K562 (cell line): Measurements from ENCODE around the gene HS2ST1. TPM values are rescaled to one million over a fixed set of nuclear protein-coding genes. Genes with fewer than 3 reads are reported as not detected.

Experiments
- ATAC-seq: fragments of 200-7000 bp; cut with Tn5 transposase; 3 replicates; pipeline ENCODE4 v1.9.1; 2020; ENCODE audit warnings: moderate library complexity
- BruUV-seq: library from RNA; stranded (reverse); fragments of 400-500 nt; replicated peaks from 2 replicates; lab custom pipeline; 2021; lab: Mats Ljungman, UMichigan
- CTCF ChIA-PET: fragments of 300-600 bp; formaldehyde crosslinking; extraction: SDS; loops from one replicate; lab custom pipeline; 2021; ENCODE audit warnings: low intra/inter-chr PET ratio; lab: Yijun Ruan, JAX
- POLR2A ChIA-PET: fragments of 300-600, 350-650 bp; sonication (Branson Sonifier 250); formaldehyde crosslinking; extraction: SDS; loops from one replicate; lab custom pipeline; 2021; ENCODE audit warnings: antibody characterized with exemption, inconsistent platforms; lab: Yijun Ruan, JAX
- DNase-seq, 4 experiments: peaks; one replicate each; pipeline versions ENCODE4 v3.0.0 to v3.0.0-alpha.2; 2011 to 2018; ENCODE audit warnings: low spot score in 3 of 4, mixed read lengths in 3 of 4; ENCODE audit errors: extremely low read depth in 1 of 4
- FAIRE-seq: peaks from 2 replicates; lab custom pipeline; 2011; peaks lifted over from hg19 to GRCh38; lab: Jason Lieb, UNC
- H2AFZ ChIP-seq: 2 replicates; pipeline ENCODE4 v1.6.0; 2011; ENCODE audit warnings: low read depth, low read length, control low read depth, inconsistent platforms
- H3K27ac ChIP-seq: fragments of 200-600 bp; 3 replicates; pipeline ENCODE4 v1.8.0; 2011; ENCODE audit warnings: low read depth, mild to moderate bottlenecking, control low read depth, inconsistent platforms, low read length, moderate library complexity, mixed read lengths; ENCODE audit errors: extremely low read depth
- H3K27me3 ChIP-seq, 2 experiments: fragments of 300-600 bp in 1 of 2; 2 replicates in 1 of 2; 3 replicates in 1 of 2; pipeline versions ENCODE4 v1.6.0 to v1.8.0; 2011; ENCODE audit warnings: inconsistent platforms in 2 of 2, low read length in 2 of 2, mild to moderate bottlenecking in 1 of 2, mixed read lengths in 1 of 2, moderate library complexity in 1 of 2; ENCODE audit not compliant: control insufficient read depth in 2 of 2, insufficient read depth in 2 of 2
- H3K36me3 ChIP-seq: fragments of 300-600 bp; 3 replicates; pipeline ENCODE4 v1.8.0; 2011; ENCODE audit warnings: mild to moderate bottlenecking, low read length, inconsistent platforms; ENCODE audit not compliant: control insufficient read depth, insufficient read depth
- H3K4me1 ChIP-seq, 2 experiments: fragments of 200-600 bp in 1 of 2; replicated peaks in 1 of 2; 2 replicates in 1 of 2; 3 replicates in 1 of 2; pipeline versions ENCODE4 v1.5.1 to v1.8.0; 2011; ENCODE audit warnings: inconsistent platforms in 2 of 2, low read length in 2 of 2, mild to moderate bottlenecking in 1 of 2, mixed read lengths in 1 of 2, moderate library complexity in 1 of 2; ENCODE audit not compliant: control insufficient read depth in 2 of 2, insufficient read depth in 2 of 2
- H3K4me2 ChIP-seq: 2 replicates; pipeline ENCODE4 v1.6.1; 2011; ENCODE audit warnings: low read length, control low read depth, inconsistent platforms, mixed read lengths; ENCODE audit not compliant: insufficient read depth
- H3K4me3 ChIP-seq: fragments of 200-600 bp; sonication (generic), shearing (Covaris generic); 2 replicates; pipeline ENCODE4 v1.5.1; 2016; ENCODE audit warnings: control low read depth, inconsistent platforms
- H3K79me2 ChIP-seq: fragments of 200-600 bp; 3 replicates; pipeline ENCODE4 v1.8.0; 2011; ENCODE audit warnings: low read length, inconsistent platforms; ENCODE audit not compliant: control insufficient read depth, insufficient read depth
- H3K9ac ChIP-seq, 2 experiments: 2 replicates each; pipeline versions ENCODE4 v1.6.0 to v1.6.1; 2011; ENCODE audit warnings: low read depth in 2 of 2, low read length in 2 of 2, control low read depth in 1 of 2, inconsistent platforms in 1 of 2, mild to moderate bottlenecking in 1 of 2, mixed read lengths in 1 of 2; ENCODE audit not compliant: insufficient read depth in 1 of 2
- H3K9me1 ChIP-seq: one replicate; pipeline ENCODE4 v1.6.0; 2011; ENCODE audit warnings: inconsistent platforms, mild to moderate bottlenecking, low read length, moderate library complexity; ENCODE audit not compliant: control insufficient read depth, insufficient read depth
- H3K9me3 ChIP-seq: replicated peaks from 2 replicates; pipeline ENCODE4 v1.5.1; 2011; ENCODE audit warnings: low read depth, low read length, inconsistent platforms; ENCODE audit not compliant: control insufficient read depth, insufficient read depth
- H4K20me1 ChIP-seq: replicated peaks from 2 replicates; pipeline ENCODE4 v1.6.1; 2011; ENCODE audit warnings: low read length, inconsistent platforms, mixed read lengths; ENCODE audit not compliant: control insufficient read depth, insufficient read depth
- ATF1 ChIP-seq, 2 experiments: fragments of 450-650 bp in 1 of 2; IDR thresholded peaks; 2 replicates each; pipeline ENCODE4 v1.6.1; 2016; ENCODE audit warnings: missing compliant biosample characterization in 1 of 2, missing genetic modification characterization in 1 of 2
- SAFB ChIP-seq: fragments of 200-400 bp; formaldehyde crosslinking; IDR thresholded peaks from 2 replicates; pipeline ENCODE4 v1.6.1; 2017; ENCODE audit warnings: low read depth, low read length, borderline replicate concordance
- SMARCA4 ChIP-seq: fragments of 450-650 bp; IDR thresholded peaks from 2 replicates; pipeline ENCODE4 v1.6.1; 2016
- ZC3H4 ChIP-seq: sonication (generic); formaldehyde crosslinking; IDR thresholded peaks from 2 replicates; pipeline ENCODE4 v1.9.0; 2021; ENCODE audit warnings: missing genetic modification reagents, borderline replicate concordance
- ZNF133 ChIP-seq: fragments of 250-450 bp; sonication (Bioruptor Pico); IDR thresholded peaks from 2 replicates; pipeline ENCODE4 v1.4.0; 2020; ENCODE audit warnings: mild to moderate bottlenecking
- in situ Hi-C: fragments of 300-500 bp; cut with MboI; formaldehyde crosslinking; loops from 4 replicates; pipeline ENCODE4 v1.15.0; 2018; ENCODE audit warnings: inconsistent platforms, mixed read lengths
- intact Hi-C: fragments of 100-400 bp; cut with micrococcal nuclease; formaldehyde crosslinking; loops from 2 replicates; pipeline ENCODE4 v1.14.2; 2022
- polyA plus RNA-seq, 8 experiments: library from polyadenylated mRNA; depleted of rRNA in 4 of 8; stranded (reverse) in 5 of 8; unstranded in 3 of 8; fragments of >200 nt; fragmentation: Nextera tagmentation in 2 of 8; fragmentation: Illumina TruSeq in 1 of 8; extraction: Ambion mirVana in 2 of 8; extraction: Trizol in 1 of 8; gene quantifications; 2 replicates each; pipeline versions ENCODE4 v1.2.1 to v1.2.3, GENCODE V29; 2011 to 2014; ENCODE audit warnings: inconsistent platforms in 1 of 8, missing spikeins in 1 of 8
- total RNA-seq, 7 experiments: library from RNA; depleted of rRNA in 6 of 7; stranded (reverse); fragments of >200 nt in 6 of 7; fragmentation: Illumina TruSeq in 2 of 7; extraction: Trizol in 2 of 7; gene quantifications; 2 replicates each; pipeline versions ENCODE4 v1.2.1 to v1.2.3, GENCODE V29; 2011 to 2021; ENCODE audit warnings: low replicate concordance in 1 of 7
- TF ChIP-seq, protein P1 (sequence below): sonication (generic); formaldehyde crosslinking; IDR thresholded peaks from 2 replicates; pipeline ENCODE4 v1.8.0; 2023; ENCODE audit warnings: mild to moderate bottlenecking, missing genetic modification reagents

The HS2ST1 gene
- total and polyA plus RNA-seq, 9 of the 15 experiments (the other 6 are each of a cell fraction or from before 2014, with no cell fraction given) = 7.7 to 43.3 (median 25.8) TPM

DNA sequence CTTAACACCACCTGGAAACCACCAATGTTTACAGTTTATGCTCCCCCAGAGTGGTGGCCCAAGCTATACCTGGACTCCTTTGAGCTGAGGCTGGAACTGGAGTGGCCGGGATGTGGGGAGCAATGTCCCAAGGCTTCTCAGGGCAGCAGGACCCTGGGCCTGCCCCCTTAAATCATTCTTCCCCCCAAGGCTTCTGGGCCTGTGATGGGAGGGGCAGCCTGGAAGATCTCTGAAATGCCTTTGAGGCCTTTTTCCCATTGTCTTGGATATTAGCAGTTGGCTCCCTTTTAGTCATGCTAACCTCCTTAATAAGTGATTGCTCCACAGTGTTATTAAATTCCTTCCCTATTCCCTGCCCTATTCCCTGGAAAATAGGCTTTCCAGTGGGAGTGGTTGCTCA is 185.8 kb downstream of the HS2ST1 start (continued):
- TF ChIP-seq, protein P1, sequence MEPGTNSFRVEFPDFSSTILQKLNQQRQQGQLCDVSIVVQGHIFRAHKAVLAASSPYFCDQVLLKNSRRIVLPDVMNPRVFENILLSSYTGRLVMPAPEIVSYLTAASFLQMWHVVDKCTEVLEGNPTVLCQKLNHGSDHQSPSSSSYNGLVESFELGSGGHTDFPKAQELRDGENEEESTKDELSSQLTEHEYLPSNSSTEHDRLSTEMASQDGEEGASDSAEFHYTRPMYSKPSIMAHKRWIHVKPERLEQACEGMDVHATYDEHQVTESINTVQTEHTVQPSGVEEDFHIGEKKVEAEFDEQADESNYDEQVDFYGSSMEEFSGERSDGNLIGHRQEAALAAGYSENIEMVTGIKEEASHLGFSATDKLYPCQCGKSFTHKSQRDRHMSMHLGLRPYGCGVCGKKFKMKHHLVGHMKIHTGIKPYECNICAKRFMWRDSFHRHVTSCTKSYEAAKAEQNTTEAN = no peak

DNA sequence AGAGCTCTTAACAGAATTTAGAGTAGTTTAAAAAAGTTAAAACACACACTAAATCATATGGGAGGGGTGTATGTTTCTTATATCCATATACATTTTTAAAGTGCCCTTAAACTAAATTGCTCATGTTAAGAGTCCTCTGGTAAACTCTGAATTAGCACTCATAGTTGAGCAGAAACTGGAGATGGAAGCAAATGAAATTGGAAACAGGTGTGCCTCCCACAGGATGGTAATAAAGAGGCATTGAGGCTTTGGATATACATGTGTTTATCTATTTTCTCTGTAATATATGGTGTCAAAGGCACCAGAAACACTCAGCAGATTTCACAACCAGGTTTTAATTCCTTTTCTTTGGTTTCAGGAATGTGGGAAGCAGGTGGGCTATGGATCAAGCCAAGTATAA is 188.6 kb downstream of the HS2ST1 start:
- no peak for FAIRE-seq
- Histone ChIP-seq H3K4me3 (no peak overlapping the region), H3K36me3 (peaks cover 26% of the 10 kb centered on the region), H3K27me3 (no peaks in the 10 kb centered on the region), H3K27ac (no peak overlapping the region), H3K4me2 (no peak overlapping the region), H2AFZ (no peak overlapping the region), H3K79me2 (no peaks in the 10 kb centered on the region), H4K20me1 (no peaks in the 10 kb centered on the region), H3K9me1 (no peaks in the 10 kb centered on the region), H3K9me3 (no peaks in the 10 kb centered on the region), H3K4me1 (peaks cover 0 to 7% of the 10 kb centered on the region in 2 experiments; a peak in 1 of 5 replicates), H3K9ac (no peak overlapping the region)
- ATAC-seq = no peak
- ChIA-PET POLR2A (interaction anchor here (0.5 kb wide), 1 partner anchor 87 kb away, joined by 3 read pairs; no protein-coding TSS in a partner anchor), CTCF (no interaction called here)
- BruUV-seq = no TSS peak
- in situ Hi-C loops (no loop called here), intact Hi-C loops (no loop called here)
- TF ChIP-seq SMARCA4 = no peak
- TF ChIP-seq ZC3H4 = no peak
- TF ChIP-seq ZNF133 (CRISPR knock-in tag) = no peak
- TF ChIP-seq ATF1 (CRISPR knock-in tag; IDR thresholded peaks at IDR 0.05) = no peak
- TF ChIP-seq ATF1 (tag; IDR thresholded peaks at IDR 0.05) = no peak
- TF ChIP-seq SAFB = no peak
- DNase-seq = no peak
